Tibial nerve (tissue), 4 donors: ENCODE measurements around the gene PLCB4. TPM values are rescaled to one million over a fixed set of nuclear protein-coding genes. Genes with fewer than 3 reads are reported as not detected.

Experiments
- DNase-seq, 2 donors: peaks; one replicate each; pipeline ENCODE4 v3.0.0-alpha.2; 2019; ENCODE audit warnings: low spot score in 2 of 2
- H3K27ac ChIP-seq, 4 donors: fragments of 200-600 bp; sonication (generic) in 3 of 4; one replicate each; pipeline ENCODE4 v1.5.1; 2017 to 2019; ENCODE audit warnings: mild to moderate bottlenecking in 1 of 4
- H3K27me3 ChIP-seq, 2 donors: fragments of 200-600 bp; sonication (generic) in 1 of 2; one replicate each; pipeline versions ENCODE4 v1.5.1 to v1.6.0; 2017 to 2019
- H3K36me3 ChIP-seq, 3 donors: fragments of 200-600 bp; sonication (generic); one replicate each; pipeline ENCODE4 v1.5.1; 2018 to 2019
- H3K4me1 ChIP-seq, 4 donors: fragments of 200-600 bp; sonication (generic) in 3 of 4; one replicate each; pipeline ENCODE4 v1.5.1; 2017 to 2019
- H3K4me3 ChIP-seq, 4 donors: fragments of 200-600 bp; sonication (generic) in 3 of 4; one replicate each; pipeline ENCODE4 v1.5.1; 2017 to 2019; ENCODE audit warnings: mild to moderate bottlenecking in 1 of 4, moderate library complexity in 1 of 4
- H3K9me3 ChIP-seq, 4 donors: fragments of 200-600 bp; sonication (generic) in 3 of 4; one replicate each; pipeline ENCODE4 v1.5.1; 2017 to 2019
- CTCF ChIP-seq, 5 experiments: fragments of 200-600 bp in 3 of 5; fragments of 450-650 bp in 2 of 5; sonication (generic) in 3 of 5; IDR thresholded peaks; one replicate each; pipeline ENCODE4 v1.5.1; 2016 to 2019; ENCODE audit warnings: antibody characterized with exemption in 5 of 5, mild to moderate bottlenecking in 3 of 5, moderate library complexity in 2 of 5
- EP300 ChIP-seq, 2 donors: sonication (generic); formaldehyde crosslinking; IDR thresholded peaks; one replicate each; pipeline ENCODE4 v1.6.1; 2017; ENCODE audit warnings: antibody characterized with exemption in 2 of 2, mild to moderate bottlenecking in 1 of 2
- POLR2A ChIP-seq, 2 donors: fragments of 450-650 bp; IDR thresholded peaks; one replicate each; pipeline ENCODE4 v1.6.1; 2017; ENCODE audit warnings: antibody characterized with exemption in 2 of 2, mild to moderate bottlenecking in 2 of 2, moderate library complexity in 2 of 2
- WGBS, 2 donors: methylation state at CpG; one replicate each; pipeline ENCODE4 v1.1.5; 2018; 5-methylcytosine and 5-hydroxymethylcytosine counted together
- total RNA-seq, 4 donors: library from RNA; depleted of rRNA; stranded (reverse); fragments of >200 nt; gene quantifications; one replicate each; pipeline ENCODE4 v1.1.0, GENCODE V29; 2016

The PLCB4 gene
- total RNA-seq, 4 donors from 2014 or later: 35.7 to 52.9 (median 40.1) TPM

DNA sequence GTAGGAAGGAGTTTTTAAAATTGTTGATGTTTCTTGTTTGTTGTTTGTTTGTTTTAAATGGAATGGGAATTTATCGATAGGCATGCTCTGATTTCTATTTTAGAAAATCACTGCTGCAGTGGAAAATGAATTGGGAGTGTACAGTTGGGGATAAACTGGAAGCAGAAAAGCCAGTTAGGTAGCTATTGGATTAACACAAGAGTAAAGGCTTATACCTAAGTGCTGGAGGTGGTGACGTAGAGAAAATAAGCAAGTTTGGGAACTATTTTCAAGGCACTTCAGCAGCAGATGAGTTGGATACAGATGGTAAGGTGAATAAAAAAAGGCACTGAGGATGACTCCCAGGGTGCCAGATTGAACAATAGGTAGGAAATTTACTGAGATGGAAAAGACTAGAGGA, 164.9 kb downstream of the PLCB4 start:
- H3K27ac ChIP-seq: no peak overlapping the region
- H3K4me1 ChIP-seq: peaks cover 0 to 13% (median 0%) of the 10 kb centered on the region in 4 donors
- WGBS, 2 donors: 94 to 96% methylated on average over 2 of the region's 2 CpGs
- no peaks in the 10 kb centered on the region for H3K27me3 ChIP-seq
- H3K36me3 ChIP-seq: no peaks in the 10 kb centered on the region
- no peak for TF ChIP-seq EP300 (IDR thresholded peaks at IDR 0.05)
- TF ChIP-seq CTCF (IDR thresholded peaks at IDR 0.05): no peak
- H3K4me3 ChIP-seq: no peak overlapping the region
- no peak for DNase-seq
- no peaks in the 10 kb centered on the region for H3K9me3 ChIP-seq

GRCh38 chr20:9235518-9235917, 166.6 kb downstream of the PLCB4 start:
- Histone ChIP-seq H3K4me3 (no peak overlapping the region), H3K4me1 (peaks cover 0 to 2% (median 0%) of the 10 kb centered on the region in 4 donors), H3K27me3 (no peaks in the 10 kb centered on the region), H3K9me3 (no peaks in the 10 kb centered on the region), H3K36me3 (no peaks in the 10 kb centered on the region), H3K27ac (no peak overlapping the region)
- DNase-seq: no peak
- no peak for TF ChIP-seq POLR2A (IDR thresholded peaks at IDR 0.05)
- no peak for TF ChIP-seq EP300 (IDR thresholded peaks at IDR 0.05)
- TF ChIP-seq CTCF (IDR thresholded peaks at IDR 0.05): no peak
- 84 to 89% methylated on average over 4 of the region's 4 CpGs for WGBS, 2 donors

GRCh38 chr20:9236458-9236857, 167.6 kb downstream of the PLCB4 start:
- H3K4me3 ChIP-seq: no peak overlapping the region
- no peaks in the 10 kb centered on the region for H3K36me3 ChIP-seq
- H3K27me3 ChIP-seq: no peaks in the 10 kb centered on the region
- TF ChIP-seq CTCF (IDR thresholded peaks at IDR 0.05) (no peak), EP300 (IDR thresholded peaks at IDR 0.05) (no peak), POLR2A (IDR thresholded peaks at IDR 0.05) (no peak)
- H3K27ac ChIP-seq: no peak overlapping the region
- peaks cover 0 to 12% (median 2%) of the 10 kb centered on the region in 4 donors for H3K4me1 ChIP-seq
- H3K9me3 ChIP-seq: no peaks in the 10 kb centered on the region
- DNase-seq: no peak
- WGBS, 2 donors: 77 to 86% methylated on average over 4 of the region's 4 CpGs

- Histone ChIP-seq H3K27me3 (no peaks in the 10 kb centered on the region), H3K4me1 (peaks cover 0 to 19% (median 2%) of the 10 kb centered on the region in 4 donors)
These were observed 172.4 kb downstream of the PLCB4 start for GRCh38 chr20:9241232-9241692.

More at GRCh38 chr20:9241232-9241692, 172.4 kb downstream of the PLCB4 start:
- no peak for TF ChIP-seq CTCF (IDR thresholded peaks at IDR 0.05)
- no peak for TF ChIP-seq POLR2A (IDR thresholded peaks at IDR 0.05)
- TF ChIP-seq EP300 (IDR thresholded peaks at IDR 0.05): no peak
- H3K36me3 ChIP-seq: no peaks in the 10 kb centered on the region
- DNase-seq: no peak
- H3K27ac ChIP-seq: no peak overlapping the region
- H3K4me3 ChIP-seq: no peak overlapping the region
- no peaks in the 10 kb centered on the region for H3K9me3 ChIP-seq
